ENCODE measurements around the gene TALDO1. TPM values are rescaled to one million over a fixed set of nuclear protein-coding genes. Genes with fewer than 3 reads are reported as not detected.

Gene TALDO1
- total and polyA plus RNA-seq, 2 of the 8 experiments (the other 6 are each of a cell fraction or from before 2014, with no cell fraction given): 265 to 308 TPM

- TF ChIP-seq RBBP5 (IDR thresholded peaks at IDR 0.05; ENCODE audit: borderline replicate concordance, low read depth, low read length) (no peak), RXRA (IDR thresholded peaks at IDR 0.05; ENCODE audit: insufficient read depth, low read depth, low read length) (no peak), JUND (IDR thresholded peaks at IDR 0.05; ENCODE audit: low read length) (no peak)
Measured at GRCh38 chr11:729492-730074, 17.7 kb upstream of the TALDO1 start (continued).

All from H1 (cell line).